OCI-LY1 (cell line): ENCODE data around the gene HDHD5.

Source experiments
- H2AFZ ChIP-seq: fragments of 200-600 bp; sonication (generic), shearing (Covaris generic); 2 replicates; pipeline ENCODE4 v1.6.0; 2014; ENCODE audit warnings: antibody characterized with exemption, mild to moderate bottlenecking, low read length
- H3F3A ChIP-seq: fragments of 200-600 bp; sonication (generic), shearing (Covaris generic); 2 replicates; pipeline ENCODE4 v1.6.0; 2014; ENCODE audit warnings: mild to moderate bottlenecking, antibody characterized with exemption, low read length, moderate library complexity; ENCODE audit not compliant: insufficient read depth
- H3K27ac ChIP-seq: fragments of 200-600 bp; sonication (generic); 2 replicates; pipeline ENCODE4 v1.5.1; 2014; ENCODE audit warnings: low read length, mixed run types, mild to moderate bottlenecking, low read depth; ENCODE audit not compliant: poor library complexity, severe bottlenecking
- H3K27me3 ChIP-seq: fragments of 200-600 bp; sonication (generic); 2 replicates; pipeline ENCODE4 v1.6.0; 2014; ENCODE audit warnings: antibody characterized with exemption, mild to moderate bottlenecking, low read length, moderate library complexity; ENCODE audit not compliant: insufficient read depth
- H3K36me3 ChIP-seq: fragments of 200-600 bp; sonication (generic); 2 replicates; pipeline ENCODE4 v1.6.1; 2014; ENCODE audit warnings: mild to moderate bottlenecking, antibody characterized with exemption, low read length, moderate library complexity, mixed read lengths; ENCODE audit not compliant: insufficient read depth
- H3K4me1 ChIP-seq: fragments of 200-600 bp; sonication (generic); 2 replicates; pipeline ENCODE4 v1.5.1; 2014; ENCODE audit warnings: mild to moderate bottlenecking, low read length, moderate library complexity; ENCODE audit not compliant: insufficient read depth, severe bottlenecking
- H3K4me2 ChIP-seq: fragments of 200-600 bp; sonication (generic), shearing (Covaris generic); 2 replicates; pipeline ENCODE4 v1.6.1; 2014; ENCODE audit warnings: low read length
- H3K4me3 ChIP-seq: fragments of 200-600 bp; sonication (generic); 2 replicates; pipeline ENCODE4 v1.5.1; 2014; ENCODE audit warnings: low read length, low read depth, mild to moderate bottlenecking, mixed read lengths; ENCODE audit not compliant: poor library complexity, severe bottlenecking
- H3K79me2 ChIP-seq: fragments of 200-600 bp; shearing (Covaris generic); 2 replicates; pipeline ENCODE4 v1.6.1; 2016; ENCODE audit warnings: mixed run types, low read length, mixed read lengths; ENCODE audit not compliant: insufficient read depth
- H3K9ac ChIP-seq: fragments of 200-600 bp; sonication (generic), shearing (Covaris generic); 2 replicates; pipeline ENCODE4 v1.6.1; 2014; ENCODE audit warnings: mild to moderate bottlenecking, low read length, mixed read lengths
- H3K9me2 ChIP-seq: fragments of 200-600 bp; sonication (generic), shearing (Covaris generic); 2 replicates; pipeline ENCODE4 v1.6.1; 2014; ENCODE audit warnings: low read depth, mild to moderate bottlenecking, low read length, mixed read lengths
- H3K9me3 ChIP-seq: fragments of 200-600 bp; shearing (Covaris generic); 2 replicates; pipeline ENCODE4 v1.6.1; 2014; ENCODE audit warnings: low read length, mixed read lengths
- H4K20me1 ChIP-seq: fragments of 200-600 bp; sonication (generic), shearing (Covaris generic); 2 replicates; pipeline ENCODE4 v1.6.0; 2016; ENCODE audit warnings: mild to moderate bottlenecking, low read length; ENCODE audit not compliant: insufficient read depth
- CTCF ChIP-seq: fragments of 200-600 bp; sonication (generic), shearing (Covaris generic); IDR thresholded peaks from 2 replicates; pipeline ENCODE4 v1.5.1; 2017; ENCODE audit warnings: mild to moderate bottlenecking, antibody characterized with exemption, low read length, moderate library complexity, mixed read lengths
- EZH2 ChIP-seq: fragments of 200-600 bp; sonication (generic), shearing (Covaris generic); IDR thresholded peaks from 2 replicates; pipeline ENCODE4 v1.8.0; 2017; ENCODE audit warnings: borderline replicate concordance, mixed run types, mild to moderate bottlenecking, antibody characterized with exemption, low read length, moderate library complexity, mixed read lengths

Gene HDHD5

DNA sequence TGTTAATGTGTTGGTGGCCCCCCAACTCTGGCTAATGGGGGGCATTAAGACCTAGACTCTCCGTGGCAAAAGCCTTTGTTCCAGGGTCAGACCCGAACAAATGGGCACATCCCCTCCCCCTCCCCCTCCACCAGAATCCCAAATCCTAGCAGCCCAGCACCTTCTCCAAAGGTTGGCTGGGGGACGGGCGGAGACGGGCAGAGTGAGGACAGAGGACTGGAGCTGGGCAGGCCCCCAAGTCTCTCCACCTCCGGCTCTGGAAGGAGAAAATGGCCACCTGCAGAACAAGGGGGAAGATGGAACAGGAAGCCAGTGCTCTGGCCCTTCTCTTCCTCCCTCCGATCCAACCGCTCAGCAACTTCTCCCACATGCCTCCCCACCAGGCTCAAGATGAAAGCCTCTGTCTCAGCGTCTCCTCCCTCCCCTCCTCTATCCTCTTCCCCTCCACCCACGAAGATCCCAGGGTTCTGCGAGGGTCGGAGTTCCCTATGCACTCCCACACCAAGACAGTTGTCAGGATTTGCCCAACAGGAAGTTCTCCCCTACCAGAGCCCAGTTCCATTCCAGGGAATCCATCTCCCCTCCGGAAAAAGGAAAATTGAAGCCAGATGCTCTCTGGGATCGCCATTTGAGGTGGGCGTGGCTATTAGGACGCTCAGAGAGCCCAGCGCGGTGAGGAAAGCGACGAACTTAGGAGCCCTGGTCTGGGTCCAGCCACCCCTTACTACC is 40.1 kb upstream of the HDHD5 start:
- Histone ChIP-seq H3K27ac (no peak overlapping the region), H3K9me2 (no peaks in the 10 kb centered on the region), H3K4me1 (no peaks in the 10 kb centered on the region), H3K36me3 (peaks cover 7% of the 10 kb centered on the region; the same call in 1 of the 2 replicates), H4K20me1 (no peaks in the 10 kb centered on the region), H3F3A (no peaks in the 10 kb centered on the region), H3K4me2 (no peak overlapping the region), H3K27me3 (no peaks in the 10 kb centered on the region), H3K9ac (no peak overlapping the region), H3K4me3 (no peak overlapping the region), H3K9me3 (no peaks in the 10 kb centered on the region), H3K79me2 (no peaks in the 10 kb centered on the region), H2AFZ (no peak overlapping the region)
- TF ChIP-seq EZH2 (no peak), CTCF (no peak)

- H3K4me2 ChIP-seq = no peak overlapping the region
Observed at GRCh38 chr22:17198170-17199002, 39.3 kb upstream of the HDHD5 start.

DNA sequence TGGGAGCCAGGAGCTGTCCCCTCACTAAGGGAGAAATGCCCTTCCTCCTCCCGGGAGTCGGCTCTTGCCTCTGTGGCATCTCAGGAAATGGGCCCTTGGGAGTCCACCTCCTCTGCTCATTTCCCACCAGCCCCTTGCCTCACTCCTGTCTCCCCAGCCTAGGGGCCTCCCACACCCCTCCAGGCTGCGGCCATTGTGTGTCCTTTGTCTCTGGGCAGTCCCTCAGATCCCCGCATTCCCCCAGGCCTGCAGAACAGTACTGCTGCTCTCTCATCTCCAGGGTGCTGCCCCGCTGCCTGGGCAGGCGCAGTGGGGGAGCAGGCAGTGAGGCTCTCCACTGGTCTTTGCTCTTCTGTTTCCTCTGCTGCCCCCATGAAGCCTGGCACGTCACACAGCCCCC is 35.1 kb upstream of the HDHD5 start:
- Histone ChIP-seq H3K36me3 (no peaks in the 10 kb centered on the region), H3K4me1 (no peaks in the 10 kb centered on the region), H3F3A (no peaks in the 10 kb centered on the region), H3K79me2 (no peaks in the 10 kb centered on the region), H3K27me3 (no peaks in the 10 kb centered on the region), H3K9me3 (no peaks in the 10 kb centered on the region), H3K27ac (no peak overlapping the region), H3K9me2 (no peaks in the 10 kb centered on the region), H3K4me3 (no peak overlapping the region), H3K4me2 (no peak overlapping the region), H3K9ac (no peak overlapping the region), H2AFZ (no peak overlapping the region), H4K20me1 (no peaks in the 10 kb centered on the region)
- TF ChIP-seq CTCF = no peak
- TF ChIP-seq EZH2 = no peak

More at GRCh38 chr22:17198170-17199002, 39.3 kb upstream of the HDHD5 start:
- Histone ChIP-seq H3K9ac (no peak overlapping the region), H3K4me3 (no peak overlapping the region), H3K4me1 (no peaks in the 10 kb centered on the region), H3K27ac (no peak overlapping the region), H4K20me1 (no peaks in the 10 kb centered on the region), H3K9me3 (no peaks in the 10 kb centered on the region), H3K36me3 (peaks cover 3% of the 10 kb centered on the region; the same call in 1 of the 2 replicates), H3K79me2 (no peaks in the 10 kb centered on the region), H3K9me2 (no peaks in the 10 kb centered on the region), H3F3A (no peaks in the 10 kb centered on the region), H3K27me3 (no peaks in the 10 kb centered on the region), H2AFZ (no peak overlapping the region)
- no peak for TF ChIP-seq CTCF
- no peak for TF ChIP-seq EZH2
